Testis (tissue), 3 donors: ENCODE data around the gene PMEPA1. TPM values are rescaled to one million over a fixed set of nuclear protein-coding genes. Genes with fewer than 3 reads are reported as not detected.

Source experiments
- DNase-seq: peaks from one replicate; pipeline ENCODE4 v3.0.0-alpha.2; 2019
- H3K27ac ChIP-seq, 2 donors: fragments of 200-600 bp; sonication (generic); one replicate each; pipeline ENCODE4 v1.5.1; 2019
- H3K27me3 ChIP-seq: fragments of 200-600 bp; sonication (generic); one replicate; pipeline ENCODE4 v1.5.1; 2019
- H3K36me3 ChIP-seq: fragments of 200-600 bp; sonication (generic); one replicate; pipeline ENCODE4 v1.5.1; 2017; ENCODE audit warnings: low read depth; ENCODE audit errors: missing control alignments
- H3K4me1 ChIP-seq: fragments of 200-600 bp; sonication (generic); one replicate; pipeline ENCODE4 v1.5.1; 2019
- H3K4me3 ChIP-seq, 2 donors: fragments of 200-600 bp; sonication (generic); one replicate each; pipeline ENCODE4 v1.5.1; 2017 to 2019
- H3K9me3 ChIP-seq: fragments of 200-600 bp; sonication (generic); one replicate; pipeline ENCODE4 v1.5.1; 2017
- CTCF ChIP-seq, 3 experiments: fragments of 450-650 bp in 2 of 3; fragments of 200-600 bp in 1 of 3; sonication (generic) in 1 of 3; IDR thresholded peaks; one replicate each; pipeline ENCODE4 v1.5.1; 2016 to 2019; ENCODE audit warnings: antibody characterized with exemption in 3 of 3, mild to moderate bottlenecking in 2 of 3, moderate library complexity in 1 of 3
- POLR2A ChIP-seq: fragments of 450-650 bp; IDR thresholded peaks from one replicate; pipeline ENCODE4 v1.6.1; 2017; ENCODE audit warnings: antibody characterized with exemption, mild to moderate bottlenecking, moderate library complexity
- WGBS, 2 donors: methylation state at CpG; one replicate each; pipeline ENCODE4 v1.1.5; 2018; 5-methylcytosine and 5-hydroxymethylcytosine counted together
- intact Hi-C: fragments of 100-400 bp; cut with DNase I; formaldehyde crosslinking; loops from one replicate; pipeline ENCODE4 v1.15.1; 2023; ENCODE audit warnings: low total_unique reads
- polyA plus RNA-seq: library from polyadenylated mRNA; stranded (reverse); fragments of 350-450 nt; fragmentation: Illumina TruSeq; extraction: RNeasy Lipid Tissue Mini Kit (QIAGEN cat#74804); gene quantifications from one replicate; pipeline ENCODE4 v1.2.3, GENCODE V29; 2014; ENCODE audit warnings: low read depth, low replicate concordance; ENCODE audit not compliant: insufficient read depth
- total RNA-seq, 2 donors: library from RNA; depleted of rRNA; stranded (reverse); fragments of >200 nt; gene quantifications; one replicate each; pipeline ENCODE4 v1.2.3, GENCODE V29; 2016

PMEPA1 gene
- total and polyA plus RNA-seq, 3 donors from 2014 or later = 8.1 to 16.8 (median 12.1) TPM

GRCh38 chr20:57682184-57683101 is 27.4 kb downstream of the PMEPA1 start:
- H3K4me1 ChIP-seq = peaks cover 18% of the 10 kb centered on the region

GRCh38 chr20:57680934-57681914 is 28.6 kb downstream of the PMEPA1 start:
- no peak overlapping the region for H3K4me3 ChIP-seq
- TF ChIP-seq POLR2A = no peak
- no peak for TF ChIP-seq CTCF (IDR thresholded peaks at IDR 0.05)
- no peak for DNase-seq
- no peaks in the 10 kb centered on the region for H3K9me3 ChIP-seq
- no peaks in the 10 kb centered on the region for H3K36me3 ChIP-seq
- no peak overlapping the region for H3K27ac ChIP-seq
- peaks cover 16% of the 10 kb centered on the region for H3K4me1 ChIP-seq
- WGBS, 2 donors = 87 to 88% methylated on average over 14 to 24 of the region's 24 CpGs
- intact Hi-C loops = no loop called here
- H3K27me3 ChIP-seq = no peaks in the 10 kb centered on the region

More at GRCh38 chr20:57682184-57683101, 27.4 kb downstream of the PMEPA1 start:
- Histone ChIP-seq H3K4me3 (no peak overlapping the region), H3K9me3 (no peaks in the 10 kb centered on the region), H3K36me3 (no peaks in the 10 kb centered on the region), H3K27me3 (no peaks in the 10 kb centered on the region), H3K27ac (no peak overlapping the region)
- intact Hi-C loops = no loop called here
- DNase-seq = no peak
- 79 to 86% methylated on average over 25 to 28 of the region's 28 CpGs for WGBS, 2 donors
- TF ChIP-seq POLR2A (no peak), CTCF (IDR thresholded peaks at IDR 0.05) (no peak)

- intact Hi-C loops = no loop called here
- WGBS, 2 donors = 61 to 65% methylated on average over 8 to 12 of the region's 12 CpGs
Measured at GRCh38 chr20:57680131-57680716, 29.6 kb downstream of the PMEPA1 start.

GRCh38 chr20:57679113-57679512 is 30.7 kb downstream of the PMEPA1 start:
- H3K9me3 ChIP-seq = no peaks in the 10 kb centered on the region
- 91 to 93% methylated on average over 6 of the region's 6 CpGs for WGBS, 2 donors
- TF ChIP-seq CTCF (IDR thresholded peaks at IDR 0.05) (no peak), POLR2A (no peak)
- intact Hi-C loops = no loop called here
- H3K27me3 ChIP-seq = no peaks in the 10 kb centered on the region
- H3K36me3 ChIP-seq = no peaks in the 10 kb centered on the region
- peaks cover 4% of the 10 kb centered on the region for H3K4me1 ChIP-seq
- H3K4me3 ChIP-seq = no peak overlapping the region
- H3K27ac ChIP-seq = no peak overlapping the region
- no peak for DNase-seq

More at GRCh38 chr20:57680131-57680716, 29.6 kb downstream of the PMEPA1 start:
- H3K27me3 ChIP-seq = no peaks in the 10 kb centered on the region
- peaks cover 8% of the 10 kb centered on the region for H3K4me1 ChIP-seq
- no peaks in the 10 kb centered on the region for H3K36me3 ChIP-seq
- no peak for TF ChIP-seq CTCF (IDR thresholded peaks at IDR 0.05)
- no peak for TF ChIP-seq POLR2A
- H3K4me3 ChIP-seq = no peak overlapping the region
- DNase-seq = no peak
- H3K27ac ChIP-seq = no peak overlapping the region
- H3K9me3 ChIP-seq = no peaks in the 10 kb centered on the region
